Stimulated activated CD4-positive, alpha-beta T cell treated with anti-CD3 and anti-CD28 coated beads, TNF-alpha, amount 100 ng/mL, for 24 hours (primary cell): ENCODE results near the gene SHD.

Experiments
- DNase-seq, 3 experiments: peaks; one replicate each; pipeline ENCODE4 v3.0.0-alpha.2; 2020; ENCODE audit warnings: low read depth in 3 of 3

SHD gene

DNA sequence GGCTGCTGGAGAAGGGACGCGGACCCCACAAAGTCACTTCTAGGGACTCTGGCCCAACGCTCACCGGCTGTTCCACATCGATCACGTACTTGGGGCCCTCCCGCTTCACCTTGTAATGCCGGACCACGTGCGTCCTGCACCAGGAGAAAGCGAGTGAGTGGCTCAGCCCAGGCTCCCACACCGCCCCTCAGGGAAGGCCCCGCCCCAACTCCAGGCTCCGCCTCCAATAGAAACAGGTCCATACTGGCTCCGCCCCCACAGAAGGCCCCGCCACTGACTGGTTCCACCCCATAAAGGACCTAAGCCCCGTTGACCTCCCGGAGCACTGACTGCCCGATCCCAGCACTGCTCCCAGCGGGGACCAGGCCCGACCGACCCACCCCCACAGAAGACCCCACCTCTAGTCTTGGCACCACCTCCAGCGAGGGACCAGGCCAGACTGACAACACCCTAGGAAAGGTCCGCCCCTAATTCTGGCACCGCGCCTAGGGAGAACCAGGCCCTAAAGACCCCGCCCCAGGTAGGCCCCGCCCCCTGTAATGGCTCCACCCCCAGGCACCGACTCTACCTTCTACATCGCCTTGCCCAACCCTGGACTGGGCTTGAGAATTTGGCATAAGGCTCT, 48.3 kb downstream of the SHD start:
- DNase-seq: peak; percentile 28 to 87 (median 59)

DNA sequence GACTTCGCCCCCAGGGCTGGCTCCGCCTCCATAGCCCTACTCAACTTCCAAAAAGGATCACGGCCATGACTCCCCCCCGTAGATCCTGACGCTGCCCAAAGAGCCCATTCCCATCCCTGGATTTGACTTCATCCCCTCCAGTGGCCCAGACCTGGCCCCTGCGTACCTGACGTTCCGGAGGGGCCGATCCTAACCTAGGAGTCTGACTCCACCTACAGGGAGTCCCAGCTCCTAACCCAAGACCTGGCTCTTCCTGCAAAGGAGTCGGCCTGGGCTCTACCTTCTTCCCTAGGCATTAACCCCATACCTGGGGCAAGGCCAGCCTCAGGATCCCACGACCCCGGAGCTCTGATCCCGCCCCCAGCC, 48.8 kb downstream of the SHD start:
- no peak for DNase-seq

GRCh38 chr19:4328243-4328990, 49.4 kb downstream of the SHD start:
- DNase-seq: peak; percentile 86 to 99 (median 98)

- DNase-seq: peak in 1 of 3 experiments; percentile 68
These were observed 50.1 kb downstream of the SHD start for GRCh38 chr19:4328991-4329681.

DNA sequence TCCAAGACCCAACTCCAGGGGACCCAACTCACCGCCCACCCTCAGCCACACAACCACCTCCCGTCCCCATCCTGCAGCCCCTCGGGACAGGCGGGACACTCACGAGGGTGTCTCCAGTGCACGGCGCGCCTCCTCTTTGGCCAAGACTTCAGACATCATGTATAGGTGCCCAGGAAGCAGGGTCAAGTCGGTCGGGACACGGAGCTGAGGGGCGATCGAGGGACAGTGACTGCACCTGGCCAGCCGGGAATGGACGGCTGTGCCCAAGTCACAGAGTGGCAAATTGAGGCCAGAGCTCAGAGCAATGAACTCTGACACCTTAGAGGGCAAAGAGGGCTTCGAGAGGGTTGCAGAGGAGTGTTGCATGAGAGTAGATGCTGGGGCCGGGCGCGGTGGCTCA, 50.8 kb downstream of the SHD start:
- no peak for DNase-seq

- DNase-seq: no peak
These were observed 56.0 kb downstream of the SHD start for GRCh38 chr19:4334929-4335570.

- no peak for DNase-seq
These were observed 58.9 kb downstream of the SHD start for GRCh38 chr19:4337906-4338440.

- DNase-seq: no peak
These were observed 59.6 kb downstream of the SHD start, which contains the start of gene STAP2 for GRCh38 chr19:4338441-4339355. Gene STAP2, minus strand, starts transcription at chr19:4338827. Its CDS starts 74 bp downstream, at chr19:4338753.
